CD4-positive, CD25-positive, alpha-beta regulatory T cell (primary cell): ENCODE results near the gene UBE2R2. TPM values are rescaled to one million over a fixed set of nuclear protein-coding genes. Genes with fewer than 3 reads are reported as not detected.

Experiments used
- ATAC-seq, 2 donors: fragments of 150-1000 bp; cut with Tn5 transposase; one replicate each; pipeline ENCODE4 v1.10.0; 2021; ENCODE audit warnings: low read depth in 2 of 2, moderate number of reproducible peaks in 2 of 2, moderate library complexity in 1 of 2
- DNase-seq, 3 donors: peaks; one replicate each; pipeline versions ENCODE4 v3.0.0 to v3.0.0-alpha.2; 2012 to 2022; ENCODE audit warnings: mixed read lengths in 1 of 3
- H3K27ac ChIP-seq: one replicate; pipeline ENCODE4 v1.7.0; 2013; ENCODE audit warnings: mild to moderate bottlenecking, low read length; ENCODE audit not compliant: insufficient read depth, poor library complexity, severe bottlenecking
- H3K27me3 ChIP-seq: one replicate; pipeline ENCODE4 v1.7.0; 2013; ENCODE audit warnings: low read length; ENCODE audit not compliant: control insufficient read depth, insufficient read depth
- H3K36me3 ChIP-seq: one replicate; pipeline ENCODE4 v1.7.0; 2013; ENCODE audit warnings: mild to moderate bottlenecking, low read length, moderate library complexity; ENCODE audit not compliant: control insufficient read depth, insufficient read depth
- H3K4me1 ChIP-seq: 2 replicates; pipeline ENCODE4 v1.7.0; 2013; ENCODE audit warnings: mild to moderate bottlenecking, low read length; ENCODE audit not compliant: insufficient read depth, control insufficient read depth, poor library complexity, severe bottlenecking
- H3K4me3 ChIP-seq: one replicate; pipeline ENCODE4 v1.7.0; 2013; ENCODE audit warnings: low read depth, mild to moderate bottlenecking, low read length, moderate library complexity
- H3K9me3 ChIP-seq, 2 experiments: 1 replicate in 1 of 2; 2 replicates in 1 of 2; pipeline ENCODE4 v1.7.0; 2013; ENCODE audit warnings: low read length in 2 of 2, mild to moderate bottlenecking in 1 of 2, moderate library complexity in 1 of 2; ENCODE audit not compliant: control insufficient read depth in 2 of 2
- H3K27ac Mint-ChIP-seq, 3 donors: one replicate each; pipeline ENCODE4 v1.8.0; 2020 to 2022; ENCODE audit warnings: mild to moderate bottlenecking in 3 of 3, mixed read lengths in 3 of 3, moderate library complexity in 2 of 3
- H3K27me3 Mint-ChIP-seq: one replicate; pipeline ENCODE4 v1.8.0; 2022; ENCODE audit warnings: mild to moderate bottlenecking, mixed read lengths
- H3K36me3 Mint-ChIP-seq: one replicate; pipeline ENCODE4 v1.8.0; 2020; ENCODE audit warnings: mixed read lengths
- H3K4me1 Mint-ChIP-seq, 4 donors: one replicate each; pipeline ENCODE4 v1.8.0; 2020 to 2022; ENCODE audit warnings: mixed read lengths in 4 of 4, mild to moderate bottlenecking in 1 of 4
- H3K4me3 Mint-ChIP-seq, 4 donors: one replicate each; pipeline ENCODE4 v1.8.0; 2020 to 2022; ENCODE audit warnings: mild to moderate bottlenecking in 4 of 4, mixed read lengths in 4 of 4, moderate library complexity in 3 of 4
- H3K9me3 Mint-ChIP-seq, 7 donors: one replicate each; pipeline ENCODE4 v1.8.0; 2020 to 2022; ENCODE audit warnings: mixed read lengths in 7 of 7, mild to moderate bottlenecking in 3 of 7, moderate library complexity in 2 of 7
- polyA plus RNA-seq, 4 donors: library from polyadenylated mRNA; unstranded; fragments of 300-500 nt; fragmentation: Illumina TruSeq; gene quantifications; one replicate each; pipeline ENCODE4 v1.2.3, GENCODE V29; 2021
- total RNA-seq: library from RNA; stranded (reverse); gene quantifications from one replicate; pipeline ENCODE4 v1.2.3, GENCODE V29; 2022

Gene UBE2R2
- total and polyA plus RNA-seq, 5 donors from 2014 or later = 14.8 to 33.3 (median 16.4) TPM

DNA sequence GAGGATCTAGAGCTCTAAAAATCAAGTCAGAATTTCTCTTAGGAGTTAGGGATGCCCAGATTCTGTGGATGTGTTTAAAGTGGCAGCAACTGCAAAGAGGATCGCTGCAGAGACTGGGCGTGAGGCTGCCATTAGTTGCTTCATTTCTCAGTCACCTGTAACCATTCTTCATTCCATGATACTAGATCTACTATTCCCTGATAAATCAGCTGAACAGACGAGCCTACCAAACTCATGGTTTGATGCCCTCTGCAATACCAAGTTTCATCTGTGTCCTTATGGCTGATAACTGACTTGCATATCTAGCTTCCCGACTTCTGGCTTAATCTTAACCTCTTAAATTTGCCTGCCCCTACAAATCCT lies 33.3 kb downstream of the UBE2R2 start:
- Mint-ChIP-seq H3K9me3 (no peaks in the 10 kb centered on the region), H3K4me3 (no peak overlapping the region), H3K27me3 (no peaks in the 10 kb centered on the region), H3K36me3 (peaks cover 5% of the 10 kb centered on the region), H3K27ac (peak overlapping the region in 2 of 3 donors; percentile 36 to 56), H3K4me1 (peaks cover 36 to 72% (median 52%) of the 10 kb centered on the region in 4 donors)
- H3K4me3 ChIP-seq = no peak overlapping the region
- peak overlapping the region; percentile 41 for H3K27ac ChIP-seq
- H3K9me3 ChIP-seq = no peaks in the 10 kb centered on the region
- ATAC-seq = no peak
- H3K36me3 ChIP-seq = no peaks in the 10 kb centered on the region
- H3K4me1 ChIP-seq = peaks cover 30% of the 10 kb centered on the region
- DNase-seq = no peak
- H3K27me3 ChIP-seq = no peaks in the 10 kb centered on the region

DNA sequence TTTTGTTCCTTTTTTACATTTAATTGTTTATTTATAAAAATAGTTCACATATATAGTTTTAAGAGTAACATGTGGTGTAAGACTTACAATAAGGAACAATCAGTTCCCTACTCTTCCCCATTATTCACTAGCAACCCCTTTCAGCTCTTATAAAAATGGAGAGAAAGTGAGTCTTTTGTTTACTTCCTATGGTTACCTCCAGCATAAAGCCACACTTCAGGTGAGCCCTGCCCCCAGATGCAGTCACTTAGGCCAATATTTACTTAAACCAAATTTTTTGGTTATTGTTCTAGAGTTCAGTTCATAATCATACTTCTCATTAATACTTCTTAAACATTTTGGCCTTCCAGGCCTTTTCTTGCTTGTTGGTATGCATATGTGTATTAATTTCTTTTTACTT lies 33.7 kb downstream of the UBE2R2 start:
- Histone ChIP-seq H3K27me3 (no peaks in the 10 kb centered on the region), H3K4me3 (no peak overlapping the region), H3K36me3 (no peaks in the 10 kb centered on the region), H3K9me3 (no peaks in the 10 kb centered on the region), H3K27ac (peak overlapping the region; percentile 41), H3K4me1 (peaks cover 30% of the 10 kb centered on the region)
- Mint-ChIP-seq H3K9me3 (no peaks in the 10 kb centered on the region), H3K4me1 (peaks cover 38 to 76% (median 54%) of the 10 kb centered on the region in 4 donors), H3K27ac (peak overlapping the region in 2 of 3 donors; percentile 56 to 70), H3K27me3 (no peaks in the 10 kb centered on the region), H3K36me3 (peaks cover 5% of the 10 kb centered on the region), H3K4me3 (no peak overlapping the region)
- ATAC-seq (no peak), DNase-seq (no peak)

DNA sequence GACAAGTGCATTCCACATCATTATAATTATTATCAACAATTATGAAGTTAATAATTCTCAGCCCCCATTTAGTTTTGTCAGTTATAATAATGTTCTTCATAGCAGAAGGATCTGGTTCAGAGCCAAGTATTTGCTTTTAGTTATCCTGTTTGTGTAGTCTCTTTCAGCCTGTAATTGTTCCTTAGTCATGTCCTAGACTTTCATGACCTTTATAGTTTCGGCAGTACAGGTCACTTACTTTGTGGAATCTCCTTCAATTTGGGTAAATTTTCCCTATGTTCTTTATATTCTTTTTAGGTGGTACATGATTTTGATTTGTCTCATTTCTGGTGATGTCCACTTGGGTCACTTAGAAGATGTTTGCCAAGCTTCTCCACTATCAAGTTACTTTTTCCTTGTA lies 34.3 kb downstream of the UBE2R2 start:
- H3K27ac ChIP-seq = peak overlapping the region; percentile 41
- peaks cover 38 to 80% (median 53%) of the 10 kb centered on the region in 4 donors for H3K4me1 Mint-ChIP-seq

DNA sequence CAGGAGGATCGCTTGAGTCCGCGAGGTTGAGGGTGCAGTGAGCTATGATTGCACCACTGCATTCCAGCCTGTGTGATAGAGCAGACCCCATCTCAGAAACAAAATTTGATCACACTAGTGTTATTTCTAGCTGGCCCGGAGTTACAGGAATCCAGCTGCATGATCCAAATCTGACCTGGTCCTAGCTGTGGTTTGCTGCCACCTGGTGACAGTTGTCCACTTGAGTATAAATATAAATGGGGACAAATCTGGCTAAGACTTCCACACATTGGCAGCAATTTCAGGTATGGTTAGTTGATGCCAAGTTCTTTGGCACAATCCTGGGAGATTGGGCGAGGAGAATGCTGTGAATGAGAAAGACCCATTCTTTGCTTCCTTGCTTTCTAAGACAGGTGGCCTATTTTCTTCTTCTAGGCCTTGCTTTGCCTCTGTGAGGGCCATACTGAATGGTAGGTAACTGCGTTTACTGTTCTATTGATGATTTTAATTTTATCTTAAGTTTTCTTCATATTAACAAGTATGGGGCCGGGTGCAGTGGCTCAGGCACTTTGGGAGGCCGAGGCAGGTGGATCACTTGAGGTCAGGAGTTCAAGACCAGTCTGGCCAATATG lies 35.4 kb downstream of the UBE2R2 start:
- peak overlapping the region in 2 of 3 donors; percentile 45 to 66 for H3K27ac Mint-ChIP-seq
- Histone ChIP-seq H3K27ac (no peak overlapping the region), H3K9me3 (no peaks in the 10 kb centered on the region), H3K4me1 (peaks cover 16% of the 10 kb centered on the region), H3K4me3 (no peak overlapping the region), H3K36me3 (no peaks in the 10 kb centered on the region), H3K27me3 (no peaks in the 10 kb centered on the region)
- no peaks in the 10 kb centered on the region for H3K9me3 Mint-ChIP-seq
- ATAC-seq (peak; percentile 68 to 78), DNase-seq (peak; percentile 47 to 64 (median 61))
- no peaks in the 10 kb centered on the region for H3K27me3 Mint-ChIP-seq
- peak overlapping the region in 1 of 4 donors; percentile 10 for H3K4me3 Mint-ChIP-seq
- no peaks in the 10 kb centered on the region for H3K36me3 Mint-ChIP-seq
- peaks cover 34 to 77% (median 51%) of the 10 kb centered on the region in 4 donors for H3K4me1 Mint-ChIP-seq

More for the DNA sequence above, 34.3 kb downstream of the UBE2R2 start:
- H3K36me3 Mint-ChIP-seq = peaks cover 3% of the 10 kb centered on the region
- no peak overlapping the region for H3K4me3 Mint-ChIP-seq
- ATAC-seq (no peak), DNase-seq (no peak)
- H3K9me3 Mint-ChIP-seq = no peaks in the 10 kb centered on the region
- Histone ChIP-seq H3K9me3 (no peaks in the 10 kb centered on the region), H3K4me3 (no peak overlapping the region), H3K27me3 (no peaks in the 10 kb centered on the region), H3K4me1 (peaks cover 26% of the 10 kb centered on the region), H3K36me3 (no peaks in the 10 kb centered on the region)
- H3K27ac Mint-ChIP-seq = peak overlapping the region in 1 of 3 donors; percentile 38
- no peaks in the 10 kb centered on the region for H3K27me3 Mint-ChIP-seq

DNA sequence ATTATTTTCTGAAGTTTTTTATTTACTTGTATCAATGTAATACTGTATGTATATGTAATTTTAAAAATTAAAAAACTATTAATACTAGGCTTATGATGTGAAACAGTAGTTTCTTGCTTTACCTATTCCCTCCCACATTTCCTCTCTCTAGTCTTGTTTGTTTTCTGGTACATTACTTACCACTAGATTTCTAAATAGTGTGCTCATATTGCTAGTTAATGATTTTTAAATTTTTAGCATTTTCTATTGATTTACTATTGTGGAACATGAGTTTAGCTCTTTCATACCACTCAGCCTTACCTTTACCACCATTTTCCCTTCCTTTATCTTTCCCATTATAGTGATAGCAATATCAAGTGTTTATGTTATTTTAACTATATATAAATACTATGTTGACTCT lies 39.3 kb downstream of the UBE2R2 start:
- Histone ChIP-seq H3K4me1 (no peaks in the 10 kb centered on the region), H3K4me3 (no peak overlapping the region), H3K27ac (no peak overlapping the region), H3K36me3 (no peaks in the 10 kb centered on the region), H3K27me3 (no peaks in the 10 kb centered on the region), H3K9me3 (no peaks in the 10 kb centered on the region)
- H3K36me3 Mint-ChIP-seq = peaks cover 5% of the 10 kb centered on the region
- no peaks in the 10 kb centered on the region for H3K27me3 Mint-ChIP-seq
- peak overlapping the region in 2 of 3 donors; percentile 11 to 73 for H3K27ac Mint-ChIP-seq
- no peaks in the 10 kb centered on the region for H3K9me3 Mint-ChIP-seq
- H3K4me3 Mint-ChIP-seq = no peak overlapping the region
- no peak for DNase-seq
- ATAC-seq = no peak
- H3K4me1 Mint-ChIP-seq = peaks cover 29 to 63% (median 41%) of the 10 kb centered on the region in 4 donors

DNA sequence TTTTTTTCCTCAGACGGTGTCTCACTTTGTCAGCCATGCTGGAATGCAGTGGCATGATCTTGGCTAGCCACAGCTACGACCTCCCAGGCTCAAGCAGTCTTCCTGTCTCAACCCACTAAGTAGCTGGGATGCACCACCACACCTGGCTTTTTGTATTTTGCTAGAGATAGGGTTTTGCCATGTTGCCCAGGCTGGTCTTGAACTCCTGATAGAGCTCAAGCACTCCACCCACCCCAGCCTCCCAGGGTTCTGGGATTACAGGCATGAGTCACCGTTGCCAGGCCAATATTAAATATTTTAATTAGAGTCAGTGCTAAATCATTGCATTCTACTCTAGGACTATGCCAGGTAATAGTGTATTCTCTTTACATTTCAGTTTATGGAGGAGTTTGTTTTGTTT lies 41.5 kb downstream of the UBE2R2 start:
- Histone ChIP-seq H3K36me3 (no peaks in the 10 kb centered on the region), H3K4me1 (no peaks in the 10 kb centered on the region), H3K27me3 (no peaks in the 10 kb centered on the region), H3K4me3 (no peak overlapping the region), H3K9me3 (no peaks in the 10 kb centered on the region), H3K27ac (no peak overlapping the region)
- ATAC-seq (no peak), DNase-seq (no peak)
- peaks cover 12% of the 10 kb centered on the region for H3K36me3 Mint-ChIP-seq
- H3K4me1 Mint-ChIP-seq = peaks cover 30 to 61% (median 43%) of the 10 kb centered on the region in 4 donors
- no peak overlapping the region for H3K4me3 Mint-ChIP-seq
- H3K27me3 Mint-ChIP-seq = no peaks in the 10 kb centered on the region
- H3K9me3 Mint-ChIP-seq = no peaks in the 10 kb centered on the region
- H3K27ac Mint-ChIP-seq = no peak overlapping the region

DNA sequence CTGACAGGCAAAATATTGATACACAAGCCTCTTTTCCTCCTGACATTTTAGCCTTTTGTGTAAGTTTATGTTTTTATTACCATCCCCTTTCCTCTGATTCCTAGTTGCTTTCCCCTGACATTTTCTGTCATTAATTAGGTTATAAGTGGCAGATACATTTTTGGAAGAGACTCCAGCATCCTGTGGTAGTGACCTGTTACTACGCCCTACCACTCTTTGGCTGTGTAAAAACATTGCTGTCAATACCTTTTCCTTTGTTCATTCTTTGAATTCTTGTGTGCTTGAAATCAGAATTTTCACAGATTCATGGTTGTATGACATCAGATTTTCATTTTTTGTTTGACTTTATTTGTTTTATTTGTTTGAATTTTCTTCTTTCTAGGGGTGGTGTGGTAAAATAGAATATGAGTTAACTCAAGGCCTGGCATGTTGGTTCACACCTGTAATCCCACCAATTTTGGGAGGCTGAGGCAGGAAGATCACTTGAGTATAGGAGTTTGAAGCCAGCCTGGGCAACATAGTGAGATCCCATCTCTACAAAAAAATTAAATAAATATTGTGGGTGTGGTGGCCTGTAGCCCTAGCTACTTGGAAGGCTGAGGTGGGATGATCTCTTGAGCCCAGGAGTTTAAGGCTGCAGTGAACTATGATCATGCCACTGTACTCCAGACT lies 43.4 kb downstream of the UBE2R2 start:
- peaks cover 23 to 57% (median 36%) of the 10 kb centered on the region in 4 donors for H3K4me1 Mint-ChIP-seq
- Histone ChIP-seq H3K9me3 (no peaks in the 10 kb centered on the region), H3K4me1 (no peaks in the 10 kb centered on the region), H3K36me3 (no peaks in the 10 kb centered on the region), H3K27ac (no peak overlapping the region), H3K4me3 (no peak overlapping the region), H3K27me3 (no peaks in the 10 kb centered on the region)
- no peak for DNase-seq
- peak overlapping the region in 2 of 3 donors; percentile 12 to 65 for H3K27ac Mint-ChIP-seq
- no peaks in the 10 kb centered on the region for H3K27me3 Mint-ChIP-seq
- no peak overlapping the region for H3K4me3 Mint-ChIP-seq
- peaks cover 0 to 2% (median 0%) of the 10 kb centered on the region in 7 donors for H3K9me3 Mint-ChIP-seq
- H3K36me3 Mint-ChIP-seq = peaks cover 16% of the 10 kb centered on the region
- ATAC-seq = no peak
